H1 (cell line): Measurements from ENCODE around the gene ANKS1B. TPM values are rescaled to one million over a fixed set of nuclear protein-coding genes. Genes with fewer than 3 reads are reported as not detected.

Source experiments
- CTCF ChIA-PET: fragments of 300-600 bp; sonication (Branson Sonifier 250); formaldehyde crosslinking; loops from one replicate; lab custom pipeline; 2021; ENCODE audit not compliant: partially characterized antibody; lab: Charles Lee
- POLR2A ChIA-PET: fragments of 300-600 bp; sonication (Branson Sonifier 250); formaldehyde crosslinking; loops from one replicate; lab custom pipeline; 2021; ENCODE audit warnings: inconsistent platforms; ENCODE audit not compliant: partially characterized antibody; lab: Charles Lee
- DNase-seq, 2 experiments: peaks; one replicate each; pipeline versions ENCODE4 v3.0.0 to v3.0.0-alpha.2; 2010 to 2022; ENCODE audit warnings: low spot score in 2 of 2, low read depth in 1 of 2, mixed read lengths in 1 of 2
- FAIRE-seq: peaks from 2 replicates; lab custom pipeline; 2011; peaks lifted over from hg19 to GRCh38; lab: Jason Lieb, UNC
- H2AFZ ChIP-seq: 2 replicates; pipeline ENCODE4 v1.8.1; 2012; ENCODE audit warnings: low read length, inconsistent platforms
- H2AK5ac ChIP-seq: 2 replicates; pipeline ENCODE4 v1.6.1; 2013; ENCODE audit warnings: low read depth, low read length
- H2BK120ac ChIP-seq: replicated peaks from 2 replicates; pipeline ENCODE3; 2013; ENCODE audit warnings: low read depth, low read length, inconsistent platforms
- H2BK12ac ChIP-seq: 2 replicates; pipeline ENCODE4 v1.6.1; 2013; ENCODE audit warnings: low read depth, low read length
- H2BK15ac ChIP-seq: 2 replicates; pipeline ENCODE4 v1.6.1; 2013; ENCODE audit warnings: low read length
- H2BK20ac ChIP-seq: 2 replicates; pipeline ENCODE4 v1.6.1; 2013; ENCODE audit warnings: low read length
- H2BK5ac ChIP-seq: 2 replicates; pipeline ENCODE4 v1.6.1; 2013; ENCODE audit warnings: low read depth, low read length
- H3K14ac ChIP-seq: 2 replicates; pipeline ENCODE4 v1.6.1; 2013; ENCODE audit warnings: inconsistent platforms; ENCODE audit not compliant: insufficient read length
- H3K18ac ChIP-seq: 2 replicates; pipeline ENCODE4 v1.6.1; 2013; ENCODE audit warnings: low read length; ENCODE audit errors: extremely low read depth
- H3K23ac ChIP-seq: 2 replicates; pipeline ENCODE4 v1.6.1; 2013; ENCODE audit warnings: inconsistent platforms; ENCODE audit not compliant: insufficient read length
- H3K23me2 ChIP-seq: 2 replicates; pipeline ENCODE4 v1.6.1; 2013; ENCODE audit warnings: low read depth, low read length
- H3K27ac ChIP-seq: 2 replicates; pipeline ENCODE4 v1.6.1; 2011; ENCODE audit warnings: low read depth, low read length, inconsistent platforms
- H3K27me3 ChIP-seq, 4 experiments: replicated peaks in 1 of 4; 1 replicate in 1 of 4; 2 replicates in 3 of 4; pipeline versions ENCODE4 v1.6.1 to v1.8.1; 2011 to 2013; ENCODE audit warnings: low read length in 3 of 4, mild to moderate bottlenecking in 3 of 4, inconsistent platforms in 2 of 4, mixed read lengths in 2 of 4, moderate library complexity in 1 of 4; ENCODE audit not compliant: control insufficient read depth in 3 of 4, insufficient read depth in 3 of 4; ENCODE audit errors: extremely low read depth in 1 of 4
- H3K36me3 ChIP-seq, 4 experiments: 2 replicates each; pipeline versions ENCODE4 v1.6.1 to v1.8.1; 2011 to 2013; ENCODE audit warnings: mild to moderate bottlenecking in 4 of 4, low read length in 3 of 4, moderate library complexity in 2 of 4, control low read depth in 1 of 4, inconsistent platforms in 1 of 4; ENCODE audit not compliant: insufficient read depth in 4 of 4, control insufficient read depth in 2 of 4
- H3K4ac ChIP-seq: replicated peaks from 2 replicates; pipeline ENCODE3; 2013; ENCODE audit warnings: low read length, low read depth, mixed read lengths, inconsistent platforms; ENCODE audit not compliant: insufficient read length
- H3K4me1 ChIP-seq, 4 experiments: replicated peaks in 1 of 4; 1 replicate in 1 of 4; 2 replicates in 3 of 4; pipeline versions ENCODE4 v1.6.1 to v1.8.1; 2011 to 2013; ENCODE audit warnings: low read length in 3 of 4, inconsistent platforms in 2 of 4, mixed read lengths in 1 of 4; ENCODE audit not compliant: insufficient read depth in 4 of 4, control insufficient read depth in 3 of 4
- H3K4me2 ChIP-seq, 2 experiments: 2 replicates each; pipeline versions ENCODE4 v1.6.1 to v1.8.1; 2011 to 2013; ENCODE audit warnings: low read depth in 2 of 2, low read length in 2 of 2, control low read depth in 1 of 2, inconsistent platforms in 1 of 2, mild to moderate bottlenecking in 1 of 2; ENCODE audit not compliant: insufficient read depth in 1 of 2
- H3K4me3 ChIP-seq, 4 experiments: fragments of 200-600, 300-600 bp in 1 of 4; sonication (generic), shearing (Covaris generic), sonication (Bioruptor Twin) in 1 of 4; 2 replicates each; pipeline versions ENCODE4 v1.5.1 to v1.8.1; 2011 to 2016; ENCODE audit warnings: low read length in 4 of 4, low read depth in 3 of 4, control low read depth in 2 of 4, inconsistent platforms in 2 of 4, mild to moderate bottlenecking in 2 of 4, mixed read lengths in 1 of 4, moderate library complexity in 1 of 4; ENCODE audit not compliant: insufficient read depth in 2 of 4; ENCODE audit errors: extremely low read depth in 1 of 4
- H3K56ac ChIP-seq: replicated peaks from 2 replicates; pipeline ENCODE3; 2013; ENCODE audit warnings: low read depth, mild to moderate bottlenecking, mixed read lengths, low read length, inconsistent platforms; ENCODE audit not compliant: insufficient read length
- H3K79me1 ChIP-seq: 2 replicates; pipeline ENCODE4 v1.6.1; 2013; ENCODE audit warnings: low read depth, low read length, control low read depth
- H3K79me2 ChIP-seq, 2 experiments: 2 replicates each; pipeline versions ENCODE4 v1.6.1 to v1.8.1; 2012 to 2013; ENCODE audit warnings: low read length in 2 of 2, mild to moderate bottlenecking in 2 of 2, inconsistent platforms in 1 of 2; ENCODE audit not compliant: insufficient read depth in 2 of 2, control insufficient read depth in 1 of 2
- H3K9ac ChIP-seq, 4 experiments: replicated peaks in 1 of 4; 1 replicate in 1 of 4; 2 replicates in 3 of 4; pipeline versions ENCODE4 v1.6.1 to v1.8.1; 2011 to 2013; ENCODE audit warnings: low read depth in 3 of 4, low read length in 3 of 4, control low read depth in 2 of 4, mild to moderate bottlenecking in 2 of 4, moderate library complexity in 2 of 4, inconsistent platforms in 1 of 4; ENCODE audit errors: extremely low read depth in 1 of 4
- H3K9me3 ChIP-seq, 2 experiments: 2 replicates each; pipeline versions ENCODE4 v1.6.1 to v1.8.1; 2012 to 2013; ENCODE audit warnings: mild to moderate bottlenecking in 2 of 2, moderate library complexity in 2 of 2, control low read depth in 1 of 2, inconsistent platforms in 1 of 2, low read depth in 1 of 2, low read length in 1 of 2, mixed read lengths in 1 of 2; ENCODE audit not compliant: insufficient read depth in 2 of 2
- H4K20me1 ChIP-seq, 2 experiments: replicated peaks in 1 of 2; 2 replicates each; pipeline versions ENCODE3 to v1.8.1; 2011 to 2013; ENCODE audit warnings: inconsistent platforms in 2 of 2, low read length in 2 of 2, mild to moderate bottlenecking in 1 of 2; ENCODE audit not compliant: insufficient read depth in 2 of 2, control insufficient read depth in 1 of 2
- H4K5ac ChIP-seq: 2 replicates; pipeline ENCODE4 v1.6.1; 2013; ENCODE audit warnings: low read length, low read depth, mixed read lengths, inconsistent platforms; ENCODE audit not compliant: insufficient read length
- H4K8ac ChIP-seq: 2 replicates; pipeline ENCODE4 v1.8.0; 2013; ENCODE audit warnings: mild to moderate bottlenecking, moderate library complexity, low read length, inconsistent platforms; ENCODE audit not compliant: insufficient read depth; ENCODE audit errors: extremely low read depth
- H4K91ac ChIP-seq: replicated peaks from 2 replicates; pipeline ENCODE3; 2013; ENCODE audit warnings: low read length, mixed read lengths, inconsistent platforms; ENCODE audit not compliant: insufficient read length
- RNF2 ChIP-seq: fragments of 200-900, 300-1000 bp; sonication (generic); IDR thresholded peaks from 2 replicates; pipeline ENCODE4 v1.7.1; 2016; ENCODE audit warnings: borderline replicate concordance, low read depth, mild to moderate bottlenecking, antibody characterized with exemption, low read length; ENCODE audit not compliant: poor library complexity, severe bottlenecking; ENCODE audit errors: missing control alignments
- SP1 ChIP-seq: IDR thresholded peaks from 2 replicates; pipeline ENCODE4 v1.6.1; 2011; ENCODE audit warnings: low read depth, low read length
- WGBS, 2 experiments: shearing (Covaris generic) in 1 of 2; methylation state at CpG; one replicate each; pipeline versions ENCODE4 v1.1.6 to v1.1.7; 2013 to 2015; ENCODE audit warnings: low lambda C conversion rate in 2 of 2, mixed read lengths in 2 of 2, inconsistent platforms in 1 of 2, low coverage in 1 of 2, missing lambda C conversion rate in 1 of 2; ENCODE audit not compliant: insufficient replicate concordance in 2 of 2, insufficient coverage in 1 of 2, insufficient read length in 1 of 2; ENCODE audit errors: extremely low coverage in 1 of 2, missing lambda C conversion rate in 1 of 2; 5-methylcytosine and 5-hydroxymethylcytosine counted together
- polyA plus RNA-seq, 7 experiments: library from polyadenylated mRNA; depleted of rRNA in 3 of 7; stranded (reverse) in 5 of 7; unstranded in 2 of 7; fragments of >200 nt in 5 of 7; fragments of 200-250 nt in 2 of 7; gene quantifications; 1 replicate in 5 of 7; 2 replicates in 1 of 7; 4 replicates in 1 of 7; pipeline versions ENCODE4 v1.2.1 to v1.2.3, GENCODE V29; 2011 to 2013; ENCODE audit warnings: missing spikeins in 2 of 7, mixed read lengths in 2 of 7
- total RNA-seq: library from RNA; stranded (reverse); fragmentation: NEBNext Ultra II Directional; extraction: Animal tissue kit (Norgen Biotek cat#: 25700); gene quantifications from 2 replicates; pipeline ENCODE4 v1.2.1, GENCODE V29; 2021

Gene ANKS1B
- total and polyA plus RNA-seq, 2 of the 8 experiments (the other 6 are each of a cell fraction or from before 2014, with no cell fraction given) = 2.7 to 6.1 TPM

DNA sequence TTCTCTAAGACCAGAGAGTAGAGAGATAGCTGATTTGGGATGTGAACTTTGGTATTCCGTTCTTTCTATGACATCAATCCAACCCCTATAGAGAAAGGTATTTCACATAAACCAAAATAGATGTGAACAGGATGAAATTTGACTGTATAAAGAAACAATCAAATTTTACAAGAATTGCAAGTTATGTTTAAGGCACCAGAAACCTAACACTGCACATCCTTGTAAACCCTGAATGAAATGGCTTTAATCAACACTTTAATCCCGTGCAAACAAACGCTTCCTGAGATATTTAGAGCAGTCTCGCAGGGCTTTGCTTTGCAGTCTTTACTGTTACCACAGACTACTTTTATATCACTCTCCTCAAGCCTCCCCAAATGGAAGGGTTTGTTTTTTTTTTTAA, 1214.5 kb downstream of the ANKS1B start:
- H2AK5ac ChIP-seq = no peak overlapping the region
- no peak overlapping the region for H2BK5ac ChIP-seq
- H3K4me3 ChIP-seq = no peak overlapping the region
- ChIA-PET POLR2A (no interaction called here), CTCF (interaction anchor here (0.5 to 2.7 kb wide), 5 partner anchors 27 to 170 kb away, joined by 3 to 10 read pairs (median 3); no protein-coding TSS in a partner anchor)
- no peak overlapping the region for H2BK15ac ChIP-seq
- H3K4me1 ChIP-seq = no peaks in the 10 kb centered on the region
- H2AFZ ChIP-seq = no peak overlapping the region
- H2BK20ac ChIP-seq = no peak overlapping the region
- 97% methylated on average over 4 of the region's 4 CpGs; no CpG with 5 or more reads in 1 of the 2 experiments for WGBS, 2 experiments
- DNase-seq = no peak
- H3K79me2 ChIP-seq = no peaks in the 10 kb centered on the region
- no peak overlapping the region for H3K9ac ChIP-seq
- H3K4ac ChIP-seq = no peak overlapping the region
- H3K23me2 ChIP-seq = no peaks in the 10 kb centered on the region
- no peak overlapping the region for H3K27ac ChIP-seq
- no peak overlapping the region for H3K56ac ChIP-seq
- no peak overlapping the region for H4K8ac ChIP-seq
- H3K4me2 ChIP-seq = no peak overlapping the region
- H3K9me3 ChIP-seq = 0 out of 4 replicates have a peak, but pooled peaks cover 0 to 6% of the 10 kb centered on the region in 2 experiments
- no peaks in the 10 kb centered on the region for H3K27me3 ChIP-seq
- H3K18ac ChIP-seq = no peak overlapping the region
- no peak overlapping the region for H3K23ac ChIP-seq
- H4K5ac ChIP-seq = no peak overlapping the region
- H3K36me3 ChIP-seq = no peaks in the 10 kb centered on the region; a peak in 1 of 8 replicates
- no peak overlapping the region for H2BK120ac ChIP-seq
- no peak overlapping the region for H4K91ac ChIP-seq
- H3K14ac ChIP-seq = no peak overlapping the region
- TF ChIP-seq RNF2 (no peak), SP1 (no peak)
- TF ChIP-seq, all 59 proteins: peak for 0
- Histone ChIP-seq H2BK12ac (no peak overlapping the region), H4K20me1 (no peaks in the 10 kb centered on the region), H3K79me1 (no peaks in the 10 kb centered on the region)
- no peak for FAIRE-seq
